ENCODE results near the gene PRKCI.

PRKCI gene

DNA sequence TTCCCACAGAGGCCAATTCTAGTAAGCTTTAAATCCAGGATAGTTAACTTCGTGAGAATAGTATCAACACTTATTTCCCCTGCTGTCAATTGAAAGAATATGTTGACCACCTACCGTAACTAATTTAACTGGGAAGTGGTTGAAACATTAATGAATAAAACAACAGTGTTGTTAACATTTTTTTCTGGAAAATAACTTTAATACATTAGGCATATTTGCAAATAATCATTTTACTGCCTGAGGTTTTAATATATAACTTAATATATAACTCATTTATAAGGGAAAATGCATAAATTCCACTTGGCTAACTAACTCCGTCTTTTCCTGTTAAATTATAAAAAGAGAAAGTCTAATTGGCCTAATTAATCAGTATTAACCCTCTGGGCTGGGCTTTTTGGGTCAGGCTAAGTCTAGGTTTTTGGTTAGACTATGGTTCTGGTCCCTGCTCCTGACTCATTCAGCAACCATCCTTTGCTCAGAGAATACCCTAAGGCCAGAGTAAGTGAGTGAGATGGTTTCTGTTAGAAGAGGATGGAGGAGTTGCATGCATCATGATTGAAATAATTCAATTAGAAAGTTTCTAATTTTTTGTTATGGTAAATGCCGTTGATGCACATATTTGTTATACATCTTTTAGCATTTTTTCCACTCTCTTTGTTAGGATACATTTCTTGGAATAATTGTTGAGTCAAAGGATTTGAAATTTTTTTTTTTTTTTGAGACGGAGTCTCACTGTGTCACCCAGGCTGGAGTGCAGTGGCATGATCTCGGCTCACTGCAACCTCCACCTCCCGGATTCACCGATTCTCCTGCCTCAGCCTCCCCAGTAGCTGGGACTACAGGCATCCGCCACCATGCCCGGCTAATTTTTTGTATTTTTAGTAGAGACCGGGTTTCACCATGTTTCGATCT, 124.5 kb downstream of the PRKCI start:
- DNase-seq: no peak

DNA sequence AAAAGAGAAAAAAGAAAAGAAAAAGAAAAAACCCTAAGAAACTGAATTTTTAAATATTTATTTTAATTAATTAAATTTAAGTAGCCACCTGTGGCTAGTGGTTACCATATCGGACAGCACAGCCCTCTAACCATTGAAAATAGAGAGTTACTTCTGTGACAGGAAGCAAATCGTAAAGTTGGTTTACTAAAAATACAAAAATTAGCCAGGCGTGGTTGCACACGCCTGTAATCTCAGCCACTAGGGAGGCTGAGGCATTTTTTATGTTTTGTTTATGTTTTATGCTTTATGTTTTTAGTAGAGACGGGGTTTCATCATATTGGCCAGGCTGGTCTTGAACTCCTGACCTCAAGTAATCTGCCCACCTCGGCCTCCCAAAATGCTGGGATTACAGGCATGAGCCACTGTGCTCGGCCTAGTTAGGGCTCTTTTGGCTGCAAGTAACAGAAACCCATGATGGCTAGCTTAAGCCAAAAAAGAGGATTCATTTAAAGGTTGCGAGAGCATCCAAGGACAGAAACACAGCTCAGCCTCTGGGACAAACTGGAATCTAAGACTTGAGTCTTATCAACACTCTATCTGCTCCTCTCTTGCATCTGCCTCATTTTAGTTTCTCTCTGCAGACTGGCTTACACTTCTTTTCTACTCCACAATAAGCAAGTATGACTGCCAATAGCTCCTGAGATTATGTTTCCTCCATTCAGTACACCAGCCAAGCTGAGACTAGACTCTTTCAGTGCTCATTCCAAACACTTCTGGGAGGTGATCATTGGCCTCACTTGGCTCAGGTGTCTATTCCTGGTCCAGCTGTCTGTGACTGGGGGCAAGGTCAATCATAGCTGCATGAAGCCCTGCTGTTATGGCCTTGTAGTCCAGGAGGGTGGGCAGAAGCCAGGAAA, 128.5 kb downstream of the PRKCI start:
- no peak for DNase-seq

DNA sequence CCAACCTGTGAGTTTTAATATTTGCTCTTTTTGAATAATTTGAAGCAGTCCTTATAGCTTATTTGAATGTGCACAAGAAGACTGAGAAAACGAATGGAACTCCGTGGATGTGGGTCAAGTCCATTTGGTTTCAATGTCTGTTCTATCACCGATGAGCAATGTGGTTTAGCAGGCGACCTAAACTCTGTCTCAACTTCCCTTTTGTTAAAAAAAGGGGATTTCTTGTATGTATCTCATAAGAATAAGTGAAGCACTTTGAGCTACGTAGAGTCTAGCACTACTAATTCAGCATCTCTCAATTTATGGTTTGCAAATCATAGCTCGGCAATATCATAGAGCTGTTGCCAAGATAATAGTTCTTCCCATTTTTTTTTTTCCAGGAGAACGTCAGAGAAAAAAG, 130.7 kb downstream of the PRKCI start:
- no peak for DNase-seq

DNA sequence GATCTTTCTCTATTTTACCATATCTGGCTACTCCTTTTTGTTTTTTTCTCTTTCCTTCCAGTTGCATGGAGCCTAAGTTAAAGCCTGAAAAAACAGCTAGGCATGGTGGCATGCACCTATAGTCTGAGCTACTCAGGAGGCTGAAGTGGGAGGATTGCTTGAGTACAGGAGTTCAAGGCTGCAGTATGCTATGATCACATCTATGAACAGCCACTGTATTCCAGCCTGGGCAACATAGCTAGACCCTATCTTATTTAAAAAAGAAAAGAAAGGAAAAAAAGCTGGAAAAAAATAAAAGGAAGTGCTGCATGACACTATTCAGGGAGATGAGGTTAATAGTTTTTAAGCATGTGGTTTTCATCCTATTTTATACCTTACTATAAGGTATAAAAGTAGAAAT, 131.3 kb downstream of the PRKCI start:
- DNase-seq: no peak

DNA sequence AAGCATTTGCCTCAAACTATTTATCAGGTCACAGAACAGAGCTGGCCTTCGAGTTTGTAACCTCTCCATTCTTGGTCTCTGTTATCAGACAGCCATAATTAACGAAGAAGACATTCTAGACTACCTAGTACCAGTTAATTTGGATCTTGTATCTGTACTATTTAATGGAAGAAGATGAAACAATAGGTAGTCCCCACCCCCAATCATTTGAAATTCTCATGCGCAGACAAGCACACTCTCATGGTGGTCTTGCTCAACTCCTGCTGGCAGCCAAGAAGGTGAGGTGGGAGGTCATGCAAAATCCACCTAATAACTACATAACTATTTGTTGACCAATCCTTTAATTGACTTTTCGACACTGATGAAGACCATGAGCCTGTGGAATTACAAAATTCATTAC, 132.5 kb downstream of the PRKCI start:
- no peak for DNase-seq
